H9 (cell line): ENCODE results near the gene DFFB. TPM values are rescaled to one million over a fixed set of nuclear protein-coding genes. Genes with fewer than 3 reads are reported as not detected.

Experiments used
- DNase-seq: peaks from one replicate; pipeline ENCODE4 v3.0.0-alpha.2; 2017
- H2AFZ ChIP-seq: one replicate; pipeline ENCODE4 v1.6.1; 2013; ENCODE audit warnings: mild to moderate bottlenecking, low read length, control low read depth, moderate library complexity
- H2AK5ac ChIP-seq: 2 replicates; pipeline ENCODE4 v1.6.1; 2013; ENCODE audit warnings: low read length, control low read depth, mixed read lengths; ENCODE audit not compliant: insufficient read length
- H2BK120ac ChIP-seq: one replicate; pipeline ENCODE4 v1.6.1; 2013; ENCODE audit warnings: low read depth, mild to moderate bottlenecking, low read length, control low read depth, inconsistent platforms; ENCODE audit not compliant: poor library complexity, severe bottlenecking
- H2BK12ac ChIP-seq: 2 replicates; pipeline ENCODE4 v1.6.1; 2013; ENCODE audit warnings: low read length, control low read depth, mixed read lengths, low read depth; ENCODE audit not compliant: insufficient read length
- H2BK15ac ChIP-seq: 2 replicates; pipeline ENCODE4 v1.6.1; 2013; ENCODE audit warnings: low read depth, low read length, control low read depth
- H2BK20ac ChIP-seq: one replicate; pipeline ENCODE4 v1.6.1; 2013; ENCODE audit warnings: low read depth, mild to moderate bottlenecking, low read length, control low read depth, inconsistent platforms; ENCODE audit not compliant: poor library complexity, severe bottlenecking
- H2BK5ac ChIP-seq: 2 replicates; pipeline ENCODE4 v1.6.1; 2013; ENCODE audit warnings: low read length, control low read depth, mixed read lengths; ENCODE audit not compliant: insufficient read length
- H3K14ac ChIP-seq: 2 replicates; pipeline ENCODE4 v1.6.1; 2013; ENCODE audit warnings: low read length, control low read depth; ENCODE audit not compliant: insufficient read depth
- H3K18ac ChIP-seq: 2 replicates; pipeline ENCODE4 v1.6.1; 2013; ENCODE audit warnings: low read depth, mild to moderate bottlenecking, mixed read lengths, low read length, control low read depth; ENCODE audit not compliant: insufficient read length
- H3K23ac ChIP-seq: 2 replicates; pipeline ENCODE4 v1.6.1; 2013; ENCODE audit warnings: low read length, control low read depth, mixed read lengths, low read depth; ENCODE audit not compliant: insufficient read length
- H3K23me2 ChIP-seq: 2 replicates; pipeline ENCODE4 v1.6.1; 2013; ENCODE audit warnings: low read depth, mild to moderate bottlenecking, mixed read lengths, low read length, control low read depth; ENCODE audit not compliant: insufficient read length, poor library complexity, severe bottlenecking
- H3K27ac ChIP-seq: 2 replicates; pipeline ENCODE4 v1.5.1; 2013; ENCODE audit warnings: low read length, control low read depth, mixed read lengths, low read depth; ENCODE audit not compliant: insufficient read length
- H3K27me3 ChIP-seq: 2 replicates; pipeline ENCODE4 v1.6.1; 2013; ENCODE audit warnings: low read length, control low read depth, inconsistent platforms; ENCODE audit not compliant: insufficient read depth
- H3K4ac ChIP-seq: 2 replicates; pipeline ENCODE4 v1.6.1; 2013; ENCODE audit warnings: low read depth, mild to moderate bottlenecking, control low read depth, inconsistent platforms, low read length, moderate library complexity
- H3K4me1 ChIP-seq: 2 replicates; pipeline ENCODE4 v1.6.1; 2013; ENCODE audit warnings: low read length, control low read depth, inconsistent platforms; ENCODE audit not compliant: insufficient read depth
- H3K4me2 ChIP-seq: 2 replicates; pipeline ENCODE4 v1.6.1; 2013; ENCODE audit warnings: low read length, control low read depth, mixed read lengths; ENCODE audit not compliant: insufficient read length, insufficient read depth
- H3K56ac ChIP-seq: 2 replicates; pipeline ENCODE4 v1.6.1; 2013; ENCODE audit warnings: low read depth, mild to moderate bottlenecking, mixed read lengths, low read length, control low read depth; ENCODE audit not compliant: insufficient read length
- H3K79me1 ChIP-seq: 2 replicates; pipeline ENCODE4 v1.6.1; 2013; ENCODE audit warnings: low read depth, mild to moderate bottlenecking, moderate library complexity, low read length, control low read depth, inconsistent platforms; ENCODE audit not compliant: insufficient read depth, poor library complexity, severe bottlenecking
- H3K79me2 ChIP-seq: 2 replicates; pipeline ENCODE4 v1.6.1; 2013; ENCODE audit warnings: low read length, control low read depth, inconsistent platforms; ENCODE audit not compliant: insufficient read depth
- H3K9ac ChIP-seq: 2 replicates; pipeline ENCODE4 v1.6.1; 2013; ENCODE audit warnings: low read length, control low read depth, mixed read lengths; ENCODE audit not compliant: insufficient read length; ENCODE audit errors: extremely low read depth
- H3K9me3 ChIP-seq: one replicate; pipeline ENCODE4 v1.6.1; 2013; ENCODE audit warnings: low read depth, low read length, inconsistent platforms; ENCODE audit not compliant: control insufficient read depth
- H3T11ph ChIP-seq: one replicate; pipeline ENCODE4 v1.6.1; 2013; ENCODE audit warnings: mild to moderate bottlenecking, low read length, control low read depth, inconsistent platforms
- H4K20me1 ChIP-seq: one replicate; pipeline ENCODE4 v1.6.1; 2013; ENCODE audit not compliant: control insufficient read depth, insufficient read length, insufficient read depth
- H4K5ac ChIP-seq: 2 replicates; pipeline ENCODE4 v1.6.1; 2013; ENCODE audit warnings: low read depth, mild to moderate bottlenecking, mixed read lengths, low read length, control low read depth; ENCODE audit not compliant: insufficient read length
- H4K8ac ChIP-seq: replicated peaks from 2 replicates; pipeline ENCODE4 v1.6.1; 2013; ENCODE audit warnings: low read length, control low read depth, mixed read lengths, low read depth; ENCODE audit not compliant: insufficient read length
- H4K91ac ChIP-seq: 2 replicates; pipeline ENCODE4 v1.6.1; 2013; ENCODE audit warnings: low read depth, mild to moderate bottlenecking, moderate library complexity, mixed read lengths, low read length, control low read depth; ENCODE audit not compliant: insufficient read length
- H3K27ac Mint-ChIP-seq, 3 experiments: 2 replicates in 2 of 3; 3 replicates in 1 of 3; pipeline ENCODE4 v1.8.0; 2020 to 2021; ENCODE audit warnings: mixed read lengths in 3 of 3, mild to moderate bottlenecking in 1 of 3, moderate library complexity in 1 of 3
- H3K27me3 Mint-ChIP-seq: 2 replicates; pipeline ENCODE4 v1.8.0; 2021; ENCODE audit warnings: low read depth, mild to moderate bottlenecking, moderate library complexity, mixed read lengths
- H3K36me3 Mint-ChIP-seq, 3 experiments: 2 replicates in 2 of 3; 3 replicates in 1 of 3; pipeline ENCODE4 v1.8.0; 2020 to 2021; ENCODE audit warnings: low read depth in 3 of 3, mixed read lengths in 3 of 3; ENCODE audit not compliant: insufficient read depth in 1 of 3
- H3K4me1 Mint-ChIP-seq, 2 experiments: 2 replicates each; pipeline ENCODE4 v1.8.0; 2020; ENCODE audit warnings: mixed read lengths in 2 of 2
- H3K4me3 Mint-ChIP-seq, 2 experiments: 2 replicates in 1 of 2; 3 replicates in 1 of 2; pipeline ENCODE4 v1.8.0; 2020 to 2021; ENCODE audit warnings: mild to moderate bottlenecking in 2 of 2, mixed read lengths in 2 of 2, moderate library complexity in 1 of 2
- H3K9me3 Mint-ChIP-seq, 2 experiments: 2 replicates in 1 of 2; 3 replicates in 1 of 2; pipeline ENCODE4 v1.8.0; 2020; ENCODE audit warnings: mild to moderate bottlenecking in 2 of 2, mixed read lengths in 2 of 2, moderate library complexity in 1 of 2
- WGBS: extraction: QIAGEN DNeasy Blood & Tissue Kit; methylation state at CpG from one replicate; pipeline ENCODE4 v1.1.7; 2013; ENCODE audit warnings: missing lambda C conversion rate, low lambda C conversion rate, mixed read lengths; ENCODE audit not compliant: insufficient read length; ENCODE audit errors: extremely low coverage; 5-methylcytosine and 5-hydroxymethylcytosine counted together
- total RNA-seq: library from RNA; stranded (reverse); gene quantifications from 2 replicates; pipeline ENCODE4 v1.2.1, GENCODE V29; 2021
- TF ChIP-seq, protein P1 (sequence below): fragments of 200-600 bp; sonication (generic); conservative IDR thresholded peaks from 3 replicates; pipeline ENCODE4 v1.8.0; 2021; ENCODE audit warnings: antibody characterized with exemption, mild to moderate bottlenecking

Gene DFFB
- total RNA-seq, 1 experiment from 2014 or later: 9.7 TPM

DNA sequence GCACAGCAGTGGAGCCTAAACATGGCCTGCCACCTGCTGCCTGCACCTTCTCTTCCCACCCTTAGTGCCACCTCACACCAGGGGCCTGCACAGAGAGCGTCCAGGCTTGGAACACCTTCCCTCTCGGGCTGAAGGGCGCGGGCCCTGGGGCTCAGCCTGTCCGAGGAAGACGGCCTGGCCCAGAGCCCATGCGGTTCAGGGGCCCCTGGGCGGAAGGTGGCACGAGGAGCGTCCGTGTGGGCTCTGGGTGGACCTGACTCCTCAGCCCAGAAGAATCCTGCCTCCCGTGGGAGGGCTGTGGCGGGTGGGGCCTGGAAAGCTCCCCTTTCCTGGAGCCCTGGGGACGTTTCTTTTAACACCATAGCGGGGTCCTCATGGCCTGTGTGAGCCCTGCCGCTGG lies 19.4 kb downstream of the DFFB start:
- WGBS: no CpG with 5 or more reads among the region's 16 CpGs
- H3K27me3 ChIP-seq: no peaks in the 10 kb centered on the region
- DNase-seq: no peak
- H3K79me2 ChIP-seq: no peaks in the 10 kb centered on the region
- no peak overlapping the region for H3K4me3 Mint-ChIP-seq
- no peaks in the 10 kb centered on the region for H3K4me1 Mint-ChIP-seq
- H3K4me2 ChIP-seq: no peak overlapping the region
- H2BK15ac ChIP-seq: no peak overlapping the region
- no peak overlapping the region for H4K91ac ChIP-seq
- peaks cover 15 to 16% of the 10 kb centered on the region in 2 experiments for H3K9me3 Mint-ChIP-seq
- no peaks in the 10 kb centered on the region for H4K20me1 ChIP-seq
- no peak overlapping the region for H3K18ac ChIP-seq
- no peak overlapping the region for H2BK20ac ChIP-seq
- no peaks in the 10 kb centered on the region for H3K4me1 ChIP-seq
- no peak overlapping the region for H2BK5ac ChIP-seq
- no peaks in the 10 kb centered on the region for H3K27me3 Mint-ChIP-seq
- H3K14ac ChIP-seq: no peak overlapping the region
- TF ChIP-seq, protein P1, sequence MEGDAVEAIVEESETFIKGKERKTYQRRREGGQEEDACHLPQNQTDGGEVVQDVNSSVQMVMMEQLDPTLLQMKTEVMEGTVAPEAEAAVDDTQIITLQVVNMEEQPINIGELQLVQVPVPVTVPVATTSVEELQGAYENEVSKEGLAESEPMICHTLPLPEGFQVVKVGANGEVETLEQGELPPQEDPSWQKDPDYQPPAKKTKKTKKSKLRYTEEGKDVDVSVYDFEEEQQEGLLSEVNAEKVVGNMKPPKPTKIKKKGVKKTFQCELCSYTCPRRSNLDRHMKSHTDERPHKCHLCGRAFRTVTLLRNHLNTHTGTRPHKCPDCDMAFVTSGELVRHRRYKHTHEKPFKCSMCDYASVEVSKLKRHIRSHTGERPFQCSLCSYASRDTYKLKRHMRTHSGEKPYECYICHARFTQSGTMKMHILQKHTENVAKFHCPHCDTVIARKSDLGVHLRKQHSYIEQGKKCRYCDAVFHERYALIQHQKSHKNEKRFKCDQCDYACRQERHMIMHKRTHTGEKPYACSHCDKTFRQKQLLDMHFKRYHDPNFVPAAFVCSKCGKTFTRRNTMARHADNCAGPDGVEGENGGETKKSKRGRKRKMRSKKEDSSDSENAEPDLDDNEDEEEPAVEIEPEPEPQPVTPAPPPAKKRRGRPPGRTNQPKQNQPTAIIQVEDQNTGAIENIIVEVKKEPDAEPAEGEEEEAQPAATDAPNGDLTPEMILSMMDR: no peak
- H3K27ac ChIP-seq: no peak overlapping the region
- no peak overlapping the region for H2AK5ac ChIP-seq
- no peak overlapping the region for H4K8ac ChIP-seq
- H3K79me1 ChIP-seq: no peaks in the 10 kb centered on the region
- no peak overlapping the region for H2BK12ac ChIP-seq
- no peak overlapping the region for H2AFZ ChIP-seq
- H2BK120ac ChIP-seq: no peak overlapping the region
- no peak overlapping the region for H3K23ac ChIP-seq
- H3K9ac ChIP-seq: no peak overlapping the region
- no peak overlapping the region for H3T11ph ChIP-seq
- H3K27ac Mint-ChIP-seq: no peak overlapping the region
- H3K36me3 Mint-ChIP-seq: peaks cover 21 to 36% (median 21%) of the 10 kb centered on the region in 3 experiments
- H3K56ac ChIP-seq: no peak overlapping the region
- H3K9me3 ChIP-seq: peaks cover 8% of the 10 kb centered on the region
- H3K23me2 ChIP-seq: no peaks in the 10 kb centered on the region
- no peak overlapping the region for H4K5ac ChIP-seq
- H3K4ac ChIP-seq: no peak overlapping the region
